ENCODE measurements around the gene MRPL43. TPM values are rescaled to one million over a fixed set of nuclear protein-coding genes. Genes with fewer than 3 reads are reported as not detected.
"Not testable (repeated sequence)": the region's sequence is repeated elsewhere in the genome, so short reads cannot be mapped to it uniquely, and the experiment has no call there.

The MRPL43 gene
- total RNA-seq, 1 donor: 18.9 TPM

DNA sequence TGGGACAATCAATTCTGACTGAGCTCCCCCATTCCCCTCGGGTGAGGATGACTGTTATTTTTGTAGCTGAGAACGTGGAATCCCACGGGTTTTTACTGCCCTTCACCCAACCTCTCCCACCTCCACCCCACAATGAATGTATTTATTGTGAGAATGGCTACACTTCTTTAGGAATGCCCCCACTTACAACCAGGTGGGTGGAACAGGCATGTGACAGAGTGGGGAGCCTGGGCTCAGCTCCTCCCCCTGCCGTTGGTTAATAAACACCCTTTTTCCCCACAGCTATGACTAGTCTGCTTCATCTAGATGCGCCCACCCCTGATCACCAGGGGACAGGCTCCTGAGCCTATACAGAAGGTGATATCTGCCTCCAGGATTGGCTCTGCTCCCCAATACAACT is 2.0 kb downstream of the MRPL43 start:
- no peaks in the 10 kb centered on the region for H3K27me3 ChIP-seq (ENCODE audit: insufficient read depth, low read length)
- no peaks in the 10 kb centered on the region for H3K9me3 ChIP-seq (ENCODE audit: low read depth, low read length)
- peaks cover 22% of the 10 kb centered on the region for H3K4me1 ChIP-seq (ENCODE audit: insufficient read depth, low read length)
- no peak overlapping the region for H3K4me3 ChIP-seq (ENCODE audit: low read length)

DNA sequence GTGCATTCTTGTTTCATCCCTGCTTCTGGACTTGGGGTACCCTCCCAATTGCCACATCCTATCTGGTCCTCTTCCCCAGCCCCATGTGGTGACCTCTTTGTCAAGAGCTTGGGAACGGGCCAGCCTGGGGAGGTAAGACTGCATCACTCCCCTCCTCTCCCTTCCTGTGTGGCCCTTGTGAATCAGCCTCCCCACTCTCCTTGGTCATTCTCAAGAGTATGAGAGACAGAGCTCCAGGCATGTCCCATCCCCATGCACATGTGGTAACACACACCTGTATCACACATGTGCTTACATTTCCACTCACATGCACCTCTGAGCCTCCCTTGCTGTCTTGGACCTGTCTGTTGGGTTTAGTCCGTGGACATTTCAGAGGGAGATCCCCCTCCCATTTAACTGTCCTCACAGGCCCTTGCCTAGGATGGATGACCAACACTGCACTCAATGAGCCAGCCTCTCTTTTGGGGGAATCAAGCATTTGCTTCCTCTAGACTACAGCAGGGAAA is 2.6 kb downstream of the MRPL43 start:
- peaks cover 22% of the 10 kb centered on the region for H3K4me1 ChIP-seq (ENCODE audit: insufficient read depth, low read length)
- no peaks in the 10 kb centered on the region for H3K9me3 ChIP-seq (ENCODE audit: low read depth, low read length)
- no peak overlapping the region for H3K4me3 ChIP-seq (ENCODE audit: low read length)
- no peaks in the 10 kb centered on the region for H3K27me3 ChIP-seq (ENCODE audit: insufficient read depth, low read length)

DNA sequence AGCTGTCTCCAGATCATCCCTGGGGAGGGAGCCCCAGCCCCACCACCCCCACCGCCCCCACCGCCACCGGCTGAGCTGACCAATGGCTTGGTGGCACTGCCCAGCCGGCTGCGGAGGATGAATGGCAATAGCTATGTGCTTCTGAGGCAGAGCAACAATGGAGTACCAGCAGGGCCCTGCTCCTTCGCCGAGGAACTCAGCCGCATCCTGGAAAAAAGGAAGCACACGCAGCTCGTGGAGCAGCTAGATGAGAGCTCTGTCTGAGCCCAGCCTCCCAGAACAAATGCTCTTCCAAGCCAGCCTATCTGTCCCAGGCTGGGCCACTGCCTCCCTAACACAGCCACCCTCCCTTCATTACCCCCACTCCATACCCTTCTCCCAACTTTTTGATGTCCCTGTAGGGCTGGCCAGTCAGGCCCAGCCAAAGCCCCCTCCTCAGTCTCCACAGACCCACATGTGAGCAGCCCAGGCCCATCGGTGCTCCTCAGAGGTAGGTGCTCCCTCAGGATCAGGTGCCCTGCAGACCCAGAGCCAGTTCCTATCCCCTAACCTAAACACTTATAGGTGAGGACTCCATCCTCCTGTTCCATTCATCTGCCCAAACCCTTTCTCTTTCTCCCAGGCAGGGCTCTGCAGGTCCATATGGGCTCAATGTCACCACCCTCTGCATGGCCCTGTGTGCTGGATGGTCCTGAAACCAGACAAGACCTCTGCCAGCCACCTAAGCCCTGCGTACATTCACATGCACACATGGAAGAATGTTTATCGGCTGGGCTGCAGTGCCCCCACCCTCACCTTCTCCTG is 3.2 kb downstream of the MRPL43 start:
- no peaks in the 10 kb centered on the region for H3K27me3 ChIP-seq (ENCODE audit: insufficient read depth, low read length)
- no peak overlapping the region for H3K4me3 ChIP-seq (ENCODE audit: low read length)
- H3K4me1 ChIP-seq (ENCODE audit: insufficient read depth, low read length): peaks cover 22% of the 10 kb centered on the region
- H3K9me3 ChIP-seq (ENCODE audit: low read depth, low read length): no peaks in the 10 kb centered on the region

DNA sequence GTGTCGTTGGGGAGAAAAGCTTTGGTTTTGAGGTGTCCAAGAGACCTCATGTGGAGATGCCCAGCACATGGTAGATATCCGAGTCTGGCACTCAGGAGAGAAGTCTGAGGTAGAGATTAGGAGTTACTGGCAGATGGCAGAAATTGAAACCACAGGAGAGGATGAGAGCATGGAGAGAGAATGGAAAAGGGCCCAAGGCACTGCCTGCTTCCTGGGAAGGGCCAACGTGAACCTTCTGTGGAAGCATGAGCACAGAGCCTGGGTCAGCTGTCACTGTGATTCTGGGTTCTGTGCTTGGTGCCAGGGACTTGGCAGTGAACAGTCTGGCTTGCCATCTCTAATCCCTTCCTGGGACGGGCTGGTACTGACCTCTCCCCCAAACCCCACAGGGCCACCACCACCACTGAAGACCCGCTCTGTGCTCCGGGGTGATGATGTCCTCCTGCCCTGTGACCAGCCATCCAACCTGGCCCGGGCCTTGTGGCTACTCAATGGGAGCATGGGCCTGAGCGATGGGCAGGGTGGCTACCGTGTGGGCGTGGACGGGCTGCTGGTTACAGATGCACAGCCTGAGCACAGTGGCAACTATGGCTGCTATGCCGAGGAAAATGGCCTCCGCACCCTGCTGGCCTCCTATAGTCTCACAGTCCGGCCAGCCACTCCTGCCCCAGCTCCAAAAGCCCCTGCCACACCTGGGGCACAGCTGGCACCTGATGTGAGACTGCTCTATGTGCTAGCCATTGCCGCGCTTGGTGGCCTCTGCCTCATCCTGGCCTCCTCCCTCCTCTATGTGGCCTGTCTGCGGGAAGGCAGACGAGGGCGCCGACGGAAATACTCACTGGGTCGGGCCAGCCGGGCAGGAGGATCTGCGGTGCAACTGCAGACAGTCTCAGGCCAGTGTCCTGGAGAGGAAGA is 4.1 kb downstream of the MRPL43 start:
- Histone ChIP-seq H3K9me3 (ENCODE audit: low read depth, low read length) (no peaks in the 10 kb centered on the region), H3K27me3 (ENCODE audit: insufficient read depth, low read length) (no peaks in the 10 kb centered on the region), H3K4me1 (ENCODE audit: insufficient read depth, low read length) (peaks cover 15% of the 10 kb centered on the region), H3K4me3 (ENCODE audit: low read length) (no peak overlapping the region)

DNA sequence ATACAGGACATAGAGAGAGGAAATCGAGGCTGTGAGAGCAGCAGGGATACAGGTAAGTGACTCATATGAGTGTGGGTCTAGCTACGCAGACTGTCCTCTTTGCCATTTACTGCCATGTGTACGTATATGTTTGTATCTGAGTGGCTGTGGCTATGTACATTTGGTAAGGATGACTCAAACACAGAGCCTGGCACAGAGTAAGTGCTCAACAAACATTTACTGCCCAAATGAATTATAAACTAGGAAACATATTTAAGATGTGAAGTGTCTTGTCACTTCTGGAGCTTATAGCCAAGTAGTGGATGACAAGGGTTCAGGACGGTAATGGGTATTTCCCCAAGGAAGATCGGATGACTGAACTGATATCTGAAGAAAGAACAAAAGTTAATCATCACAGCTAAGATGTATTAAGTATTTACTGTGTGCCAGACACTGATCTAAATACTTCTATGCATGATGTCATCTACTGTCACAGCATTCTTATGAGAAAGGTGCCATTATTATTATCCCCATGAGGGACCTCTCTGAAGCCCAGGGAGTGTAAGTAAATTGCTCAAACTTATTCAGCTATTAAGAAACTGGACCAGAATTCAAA is 6.0 kb downstream of the MRPL43 start:
- Histone ChIP-seq H3K4me1 (ENCODE audit: insufficient read depth, low read length) (peaks cover under 1% of the 10 kb centered on the region), H3K4me3 (ENCODE audit: low read length) (no peak overlapping the region), H3K27me3 (ENCODE audit: insufficient read depth, low read length) (no peaks in the 10 kb centered on the region), H3K9me3 (ENCODE audit: low read depth, low read length) (no peaks in the 10 kb centered on the region)

DNA sequence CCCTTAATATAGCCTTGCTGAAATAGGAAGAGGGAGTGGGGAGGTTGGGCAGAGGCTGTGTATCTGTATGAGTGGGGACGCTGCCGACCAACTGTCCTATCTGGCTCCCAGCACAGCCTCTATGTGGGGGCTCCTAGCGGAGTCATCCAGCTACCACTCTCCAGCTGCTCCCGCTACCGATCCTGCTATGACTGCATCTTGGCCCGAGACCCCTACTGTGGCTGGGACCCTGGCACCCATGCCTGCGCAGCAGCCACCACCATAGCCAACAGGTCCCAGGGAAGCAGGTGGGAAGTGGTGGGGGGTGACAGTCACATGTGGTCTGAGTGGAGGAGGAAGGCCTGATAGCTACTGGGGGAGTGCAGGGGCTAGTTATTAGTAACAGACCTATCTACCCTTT is 6.6 kb downstream of the MRPL43 start:
- H3K27me3 ChIP-seq (ENCODE audit: insufficient read depth, low read length): no peaks in the 10 kb centered on the region
- H3K9me3 ChIP-seq (ENCODE audit: low read depth, low read length): no peaks in the 10 kb centered on the region
- H3K4me3 ChIP-seq (ENCODE audit: low read length): no peak overlapping the region
- no peaks in the 10 kb centered on the region for H3K4me1 ChIP-seq (ENCODE audit: insufficient read depth, low read length)

DNA sequence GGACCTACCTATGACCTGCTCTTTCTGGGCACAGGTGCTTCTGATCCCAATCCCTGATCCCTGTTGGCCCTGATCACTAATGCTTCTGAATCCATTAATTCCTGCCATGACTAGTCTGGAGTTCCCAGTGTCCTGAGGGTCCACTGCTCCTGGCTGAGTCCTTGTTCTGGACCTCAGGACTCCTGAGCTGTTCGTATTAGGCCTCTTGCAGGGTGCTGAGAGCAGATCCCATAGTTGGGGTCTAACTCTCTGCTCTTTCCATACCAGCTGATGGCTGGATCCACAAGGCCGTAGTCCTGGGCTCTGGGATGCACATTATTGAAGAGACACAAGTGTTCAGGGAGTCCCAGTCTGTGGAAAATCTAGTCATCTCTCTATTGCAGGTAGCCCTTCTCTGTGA is 7.0 kb downstream of the MRPL43 start:
- no peak overlapping the region for H3K4me3 ChIP-seq (ENCODE audit: low read length)
- H3K4me1 ChIP-seq (ENCODE audit: insufficient read depth, low read length): no peaks in the 10 kb centered on the region
- H3K9me3 ChIP-seq (ENCODE audit: low read depth, low read length): no peaks in the 10 kb centered on the region
- no peaks in the 10 kb centered on the region for H3K27me3 ChIP-seq (ENCODE audit: insufficient read depth, low read length)

DNA sequence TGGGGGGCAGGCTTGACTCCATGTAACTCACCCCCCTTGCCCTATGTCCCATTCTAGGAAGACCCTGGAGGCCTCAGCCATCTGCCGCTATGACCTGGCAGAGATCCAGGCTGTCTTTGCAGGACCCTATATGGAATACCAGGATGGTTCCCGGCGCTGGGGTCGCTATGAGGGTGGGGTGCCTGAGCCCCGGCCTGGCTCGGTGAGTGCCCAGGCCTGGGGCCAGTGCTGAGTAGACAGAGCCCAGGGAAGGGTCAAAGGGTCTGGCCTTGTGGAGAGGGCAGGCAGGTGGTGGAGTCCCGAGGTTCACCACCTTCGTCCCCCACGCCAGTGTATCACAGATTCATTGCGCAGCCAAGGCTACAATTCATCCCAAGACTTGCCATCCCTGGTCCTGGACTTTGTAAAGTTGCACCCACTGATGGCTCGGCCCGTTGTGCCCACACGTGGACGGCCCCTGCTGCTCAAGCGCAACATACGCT is 7.5 kb downstream of the MRPL43 start:
- Histone ChIP-seq H3K27me3 (ENCODE audit: insufficient read depth, low read length) (no peaks in the 10 kb centered on the region), H3K4me3 (ENCODE audit: low read length) (no peak overlapping the region), H3K9me3 (ENCODE audit: low read depth, low read length) (no peaks in the 10 kb centered on the region), H3K4me1 (ENCODE audit: insufficient read depth, low read length) (no peaks in the 10 kb centered on the region)

DNA sequence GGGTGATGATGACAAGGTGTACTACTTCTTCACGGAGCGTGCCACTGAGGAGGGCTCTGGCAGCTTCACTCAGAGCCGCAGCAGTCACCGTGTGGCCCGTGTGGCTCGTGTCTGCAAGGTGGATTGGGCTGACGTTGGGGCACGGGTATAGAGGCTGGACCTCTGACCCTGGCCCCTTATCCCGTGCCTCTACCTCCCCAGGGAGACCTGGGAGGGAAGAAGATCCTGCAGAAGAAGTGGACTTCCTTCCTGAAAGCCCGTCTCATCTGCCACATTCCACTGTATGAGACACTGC is 8.4 kb downstream of the MRPL43 start:
- H3K9me3 ChIP-seq (ENCODE audit: low read depth, low read length): no peaks in the 10 kb centered on the region
- H3K27me3 ChIP-seq (ENCODE audit: insufficient read depth, low read length): no peaks in the 10 kb centered on the region
- no peaks in the 10 kb centered on the region for H3K4me1 ChIP-seq (ENCODE audit: insufficient read depth, low read length)
- no peak overlapping the region for H3K4me3 ChIP-seq (ENCODE audit: low read length)

DNA sequence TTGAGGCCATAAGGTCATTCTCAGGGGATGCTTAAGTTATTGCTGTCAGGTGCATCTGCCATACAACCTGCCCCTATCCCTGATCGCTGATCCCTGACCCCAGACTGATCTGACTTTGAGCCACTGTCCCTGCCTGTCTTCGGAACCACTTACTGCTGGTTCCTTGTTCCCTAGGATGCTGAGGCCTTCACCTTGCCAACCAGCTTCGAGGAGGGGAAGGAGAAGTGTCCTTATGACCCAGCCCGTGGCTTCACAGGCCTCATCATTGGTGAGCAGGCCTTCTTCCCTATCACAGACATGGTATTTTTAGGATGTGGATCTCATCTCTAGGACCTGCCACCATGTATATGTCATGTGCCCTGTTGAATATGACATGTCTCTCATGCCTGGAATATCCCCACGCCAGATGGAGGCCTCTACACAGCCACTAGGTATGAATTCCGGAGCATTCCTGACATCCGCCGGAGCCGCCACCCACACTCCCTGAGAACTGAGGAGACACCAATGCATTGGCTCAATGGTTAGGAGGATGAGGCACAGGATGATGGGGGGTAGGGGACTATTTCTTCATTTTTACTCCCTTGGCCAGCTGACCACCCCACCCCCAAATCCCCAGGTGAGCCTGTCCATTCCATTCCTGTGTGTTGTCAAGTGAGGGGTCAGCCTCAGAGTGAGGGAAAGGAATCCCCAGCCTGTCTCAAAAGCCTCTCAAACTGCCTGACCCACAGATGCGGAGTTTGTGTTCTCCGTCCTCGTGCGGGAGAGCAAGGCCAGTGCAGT is 9.0 kb downstream of the MRPL43 start:
- no peaks in the 10 kb centered on the region for H3K4me1 ChIP-seq (ENCODE audit: insufficient read depth, low read length)
- no peaks in the 10 kb centered on the region for H3K27me3 ChIP-seq (ENCODE audit: insufficient read depth, low read length)
- no peak overlapping the region for H3K4me3 ChIP-seq (ENCODE audit: low read length)
- no peaks in the 10 kb centered on the region for H3K9me3 ChIP-seq (ENCODE audit: low read depth, low read length)

DNA sequence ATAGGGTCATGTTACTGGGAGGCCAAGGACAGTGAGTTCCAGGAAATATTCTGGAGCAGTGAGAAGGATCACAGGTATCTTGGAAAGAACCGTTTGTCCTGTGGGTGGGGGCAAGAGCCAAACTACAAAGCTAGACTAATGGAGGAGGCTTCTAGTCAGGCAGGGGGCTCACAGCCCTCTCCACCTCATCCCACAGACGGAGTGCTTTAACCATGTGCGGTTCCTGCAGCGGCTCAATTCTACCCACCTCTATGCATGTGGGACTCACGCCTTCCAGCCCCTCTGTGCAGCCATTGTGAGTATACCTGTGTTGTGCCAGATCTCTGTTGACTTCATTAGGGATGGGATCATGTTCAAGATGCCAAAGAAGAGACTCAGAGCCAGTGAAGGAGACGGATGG is 9.9 kb downstream of the MRPL43 start:
- Histone ChIP-seq H3K9me3 (ENCODE audit: low read depth, low read length) (no peaks in the 10 kb centered on the region), H3K4me1 (ENCODE audit: insufficient read depth, low read length) (no peaks in the 10 kb centered on the region), H3K4me3 (ENCODE audit: low read length) (no peak overlapping the region), H3K27me3 (ENCODE audit: insufficient read depth, low read length) (no peaks in the 10 kb centered on the region)

DNA sequence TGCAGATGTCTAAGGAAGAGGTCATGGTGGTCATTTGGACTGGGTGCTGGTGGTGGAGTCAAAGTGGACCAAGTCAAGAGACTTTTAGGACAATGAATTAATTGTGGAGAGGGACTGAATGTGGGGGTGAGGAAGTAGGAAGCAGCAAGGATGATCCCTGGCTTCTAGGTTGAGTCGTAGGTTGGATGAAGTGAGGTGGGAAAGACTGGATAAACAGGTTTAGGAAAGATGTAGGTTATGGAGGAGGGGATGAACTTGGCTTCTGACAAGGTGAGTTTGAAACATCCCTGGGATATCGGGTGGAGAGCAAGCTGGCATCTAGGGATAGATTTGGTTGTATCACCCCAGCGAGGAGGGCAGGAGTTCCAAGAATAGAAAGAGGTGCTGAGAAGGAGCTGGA is 10.4 kb downstream of the MRPL43 start:
- Histone ChIP-seq H3K4me1 (ENCODE audit: insufficient read depth, low read length) (no peaks in the 10 kb centered on the region), H3K27me3 (ENCODE audit: insufficient read depth, low read length) (no peaks in the 10 kb centered on the region), H3K4me3 (ENCODE audit: low read length) (no peak overlapping the region), H3K9me3 (ENCODE audit: low read depth, low read length) (no peaks in the 10 kb centered on the region)

DNA sequence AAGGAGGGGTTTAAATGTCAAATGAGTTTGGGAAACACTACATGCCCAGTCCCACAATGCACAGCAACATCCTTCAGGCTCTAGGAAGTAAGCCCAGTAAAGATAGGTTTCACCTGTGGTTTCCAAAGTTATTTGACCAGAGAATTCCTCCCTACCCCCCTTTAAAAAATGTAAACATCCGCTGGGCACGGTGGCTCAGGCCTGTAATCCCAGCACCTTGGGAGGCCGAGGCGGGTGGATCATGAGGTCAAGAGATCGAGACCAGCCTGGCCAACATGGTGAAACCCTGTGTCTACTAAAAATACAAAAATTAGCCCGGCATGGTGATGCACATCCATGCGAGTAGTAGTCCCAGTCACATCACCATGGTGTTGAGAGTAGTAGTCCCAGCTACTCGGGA is 11.9 kb downstream of the MRPL43 start:
- not testable (repeated sequence) for H3K4me1 ChIP-seq (ENCODE audit: insufficient read depth, low read length); H3K27me3 ChIP-seq (ENCODE audit: insufficient read depth, low read length); H3K4me3 ChIP-seq (ENCODE audit: low read length); H3K9me3 ChIP-seq (ENCODE audit: low read depth, low read length)

DNA sequence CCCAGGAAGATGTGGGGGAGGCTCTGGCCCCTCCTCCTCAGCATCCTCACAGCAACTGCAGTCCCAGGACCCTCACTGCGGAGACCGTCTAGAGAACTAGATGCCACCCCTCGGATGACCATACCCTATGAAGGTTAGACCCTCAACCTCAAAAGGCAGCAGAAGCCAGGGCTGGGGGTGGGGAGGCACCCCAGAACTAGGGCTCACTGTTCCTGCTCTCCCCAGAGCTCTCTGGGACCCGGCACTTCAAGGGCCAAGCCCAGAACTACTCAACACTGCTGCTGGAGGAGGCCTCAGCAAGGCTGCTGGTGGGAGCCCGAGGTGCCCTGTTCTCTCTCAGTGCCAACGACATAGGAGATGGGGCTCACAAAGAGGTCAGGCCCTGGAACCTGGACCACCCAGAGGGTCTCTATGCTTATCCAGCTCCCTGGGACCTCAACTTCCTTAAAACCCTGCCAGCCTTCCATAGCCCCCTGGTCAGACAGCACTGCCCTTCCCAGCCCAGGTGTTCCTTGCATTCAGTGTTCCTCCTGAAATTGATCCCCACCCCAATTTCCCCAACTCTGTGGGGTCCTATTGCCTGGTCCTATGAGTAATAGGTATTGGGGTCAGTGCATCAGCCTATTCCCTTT is 14.3 kb downstream of the MRPL43 start:
- Histone ChIP-seq H3K4me3 (ENCODE audit: low read length) (no peak overlapping the region), H3K4me1 (ENCODE audit: insufficient read depth, low read length) (peaks cover 14% of the 10 kb centered on the region), H3K9me3 (ENCODE audit: low read depth, low read length) (no peaks in the 10 kb centered on the region), H3K27me3 (ENCODE audit: insufficient read depth, low read length) (no peaks in the 10 kb centered on the region)
